ENCODE results near the gene ACOXL. TPM values are rescaled to one million over a fixed set of nuclear protein-coding genes. Genes with fewer than 3 reads are reported as not detected.

The ACOXL gene
- total and polyA plus RNA-seq, 9 donors: 0.17 to 0.31 (median 0.23) TPM; not detected in 4

- no peak for DNase-seq
- H3K9me3 ChIP-seq: peaks cover 0 to 3% of the 10 kb centered on the region in 2 donors
- 78 to 88% (median 86%) methylated on average over 8 of the region's 8 CpGs for WGBS, 3 donors
- H3K4me3 ChIP-seq: no peak overlapping the region
- no peaks in the 10 kb centered on the region for H3K4me1 ChIP-seq (ENCODE audit: insufficient read depth)
- no peaks in the 10 kb centered on the region for H3K36me3 ChIP-seq
- TF ChIP-seq CTCF (IDR thresholded peaks at IDR 0.05): no peak
- intact Hi-C loops (cut with DNase I): no loop called here
- no peaks in the 10 kb centered on the region for H3K27me3 ChIP-seq
- no peak overlapping the region for H3K27ac ChIP-seq
These were observed 322.7 kb downstream of the ACOXL start for GRCh38 chr2:111054791-111055691.

GRCh38 chr2:111055735-111056134 is 323.4 kb downstream of the ACOXL start:
- TF ChIP-seq EP300 (IDR thresholded peaks at IDR 0.05) (no peak), POLR2A (IDR thresholded peaks at IDR 0.05) (no peak), CTCF (IDR thresholded peaks at IDR 0.05) (no peak)
- intact Hi-C loops (cut with DNase I): no loop called here
- 56 to 65% (median 64%) methylated on average over 2 of the region's 2 CpGs for WGBS, 3 donors

GRCh38 chr2:111057045-111057444 is 324.7 kb downstream of the ACOXL start:
- no peaks in the 10 kb centered on the region for H3K36me3 ChIP-seq
- DNase-seq: no peak
- H3K9me3 ChIP-seq: peaks cover 0 to 5% of the 10 kb centered on the region in 2 donors
- no peak overlapping the region for H3K27ac ChIP-seq
- H3K4me3 ChIP-seq: no peak overlapping the region
- no peaks in the 10 kb centered on the region for H3K27me3 ChIP-seq
- TF ChIP-seq CTCF (IDR thresholded peaks at IDR 0.05): no peak
- TF ChIP-seq POLR2A (IDR thresholded peaks at IDR 0.05): no peak
- no peak for TF ChIP-seq EP300 (IDR thresholded peaks at IDR 0.05)
- no peaks in the 10 kb centered on the region for H3K4me1 ChIP-seq (ENCODE audit: insufficient read depth)
- WGBS, 3 donors: 89 to 93% (median 92%) methylated on average over 5 of the region's 5 CpGs
- intact Hi-C loops (cut with DNase I): no loop called here

More at GRCh38 chr2:111055735-111056134, 323.4 kb downstream of the ACOXL start:
- H3K27ac ChIP-seq: no peak overlapping the region
- H3K27me3 ChIP-seq: no peaks in the 10 kb centered on the region
- H3K9me3 ChIP-seq: peaks cover 0 to 5% of the 10 kb centered on the region in 2 donors
- no peak overlapping the region for H3K4me3 ChIP-seq
- H3K4me1 ChIP-seq (ENCODE audit: insufficient read depth): no peaks in the 10 kb centered on the region
- no peaks in the 10 kb centered on the region for H3K36me3 ChIP-seq
- DNase-seq: no peak

GRCh38 chr2:111057721-111058120 is 325.3 kb downstream of the ACOXL start:
- 81 to 83% (median 82%) methylated on average over 9 of the region's 9 CpGs for WGBS, 3 donors
- no peaks in the 10 kb centered on the region for H3K36me3 ChIP-seq
- TF ChIP-seq POLR2A (IDR thresholded peaks at IDR 0.05): no peak
- no peak for TF ChIP-seq EP300 (IDR thresholded peaks at IDR 0.05)
- no peak for TF ChIP-seq CTCF (IDR thresholded peaks at IDR 0.05)
- no peaks in the 10 kb centered on the region for H3K27me3 ChIP-seq
- intact Hi-C loops (cut with DNase I): no loop called here
- no peaks in the 10 kb centered on the region for H3K4me1 ChIP-seq (ENCODE audit: insufficient read depth)
- H3K4me3 ChIP-seq: no peak overlapping the region
- H3K9me3 ChIP-seq: peaks cover 0 to 5% of the 10 kb centered on the region in 2 donors
- no peak for DNase-seq
- H3K27ac ChIP-seq: no peak overlapping the region

Measured in ovary (tissue), 9 donors.